K562 (cell line): ENCODE data around the gene SYT3. TPM values are rescaled to one million over a fixed set of nuclear protein-coding genes. Genes with fewer than 3 reads are reported as not detected.

Source experiments
- ATAC-seq: fragments of 200-7000 bp; cut with Tn5 transposase; 3 replicates; pipeline ENCODE4 v1.9.1; 2020; ENCODE audit warnings: moderate library complexity
- BruUV-seq: library from RNA; stranded (reverse); fragments of 400-500 nt; replicated peaks from 2 replicates; lab custom pipeline; 2021; lab: Mats Ljungman, UMichigan
- CTCF ChIA-PET: fragments of 300-600 bp; formaldehyde crosslinking; extraction: SDS; loops from one replicate; lab custom pipeline; 2021; ENCODE audit warnings: low intra/inter-chr PET ratio; lab: Yijun Ruan, JAX
- POLR2A ChIA-PET: fragments of 300-600, 350-650 bp; sonication (Branson Sonifier 250); formaldehyde crosslinking; extraction: SDS; loops from one replicate; lab custom pipeline; 2021; ENCODE audit warnings: antibody characterized with exemption, inconsistent platforms; lab: Yijun Ruan, JAX
- DNase-seq, 4 experiments: peaks; one replicate each; pipeline versions ENCODE4 v3.0.0 to v3.0.0-alpha.2; 2011 to 2018; ENCODE audit warnings: low spot score in 3 of 4, mixed read lengths in 3 of 4; ENCODE audit errors: extremely low read depth in 1 of 4
- FAIRE-seq: peaks from 2 replicates; lab custom pipeline; 2011; peaks lifted over from hg19 to GRCh38; lab: Jason Lieb, UNC
- H2AFZ ChIP-seq: 2 replicates; pipeline ENCODE4 v1.6.0; 2011; ENCODE audit warnings: low read depth, low read length, control low read depth, inconsistent platforms
- H3K27ac ChIP-seq: fragments of 200-600 bp; 3 replicates; pipeline ENCODE4 v1.8.0; 2011; ENCODE audit warnings: low read depth, mild to moderate bottlenecking, control low read depth, inconsistent platforms, low read length, moderate library complexity, mixed read lengths; ENCODE audit errors: extremely low read depth
- H3K27me3 ChIP-seq, 2 experiments: fragments of 300-600 bp in 1 of 2; 2 replicates in 1 of 2; 3 replicates in 1 of 2; pipeline versions ENCODE4 v1.6.0 to v1.8.0; 2011; ENCODE audit warnings: inconsistent platforms in 2 of 2, low read length in 2 of 2, mild to moderate bottlenecking in 1 of 2, mixed read lengths in 1 of 2, moderate library complexity in 1 of 2; ENCODE audit not compliant: control insufficient read depth in 2 of 2, insufficient read depth in 2 of 2
- H3K36me3 ChIP-seq: fragments of 300-600 bp; 3 replicates; pipeline ENCODE4 v1.8.0; 2011; ENCODE audit warnings: mild to moderate bottlenecking, low read length, inconsistent platforms; ENCODE audit not compliant: control insufficient read depth, insufficient read depth
- H3K4me1 ChIP-seq, 2 experiments: fragments of 200-600 bp in 1 of 2; replicated peaks in 1 of 2; 2 replicates in 1 of 2; 3 replicates in 1 of 2; pipeline versions ENCODE4 v1.5.1 to v1.8.0; 2011; ENCODE audit warnings: inconsistent platforms in 2 of 2, low read length in 2 of 2, mild to moderate bottlenecking in 1 of 2, mixed read lengths in 1 of 2, moderate library complexity in 1 of 2; ENCODE audit not compliant: control insufficient read depth in 2 of 2, insufficient read depth in 2 of 2
- H3K4me2 ChIP-seq: 2 replicates; pipeline ENCODE4 v1.6.1; 2011; ENCODE audit warnings: low read length, control low read depth, inconsistent platforms, mixed read lengths; ENCODE audit not compliant: insufficient read depth
- H3K4me3 ChIP-seq: fragments of 200-600 bp; sonication (generic), shearing (Covaris generic); 2 replicates; pipeline ENCODE4 v1.5.1; 2016; ENCODE audit warnings: control low read depth, inconsistent platforms
- H3K79me2 ChIP-seq: fragments of 200-600 bp; 3 replicates; pipeline ENCODE4 v1.8.0; 2011; ENCODE audit warnings: low read length, inconsistent platforms; ENCODE audit not compliant: control insufficient read depth, insufficient read depth
- H3K9ac ChIP-seq, 2 experiments: 2 replicates each; pipeline versions ENCODE4 v1.6.0 to v1.6.1; 2011; ENCODE audit warnings: low read depth in 2 of 2, low read length in 2 of 2, control low read depth in 1 of 2, inconsistent platforms in 1 of 2, mild to moderate bottlenecking in 1 of 2, mixed read lengths in 1 of 2; ENCODE audit not compliant: insufficient read depth in 1 of 2
- H3K9me1 ChIP-seq: one replicate; pipeline ENCODE4 v1.6.0; 2011; ENCODE audit warnings: inconsistent platforms, mild to moderate bottlenecking, low read length, moderate library complexity; ENCODE audit not compliant: control insufficient read depth, insufficient read depth
- H3K9me3 ChIP-seq: replicated peaks from 2 replicates; pipeline ENCODE4 v1.5.1; 2011; ENCODE audit warnings: low read depth, low read length, inconsistent platforms; ENCODE audit not compliant: control insufficient read depth, insufficient read depth
- H4K20me1 ChIP-seq: replicated peaks from 2 replicates; pipeline ENCODE4 v1.6.1; 2011; ENCODE audit warnings: low read length, inconsistent platforms, mixed read lengths; ENCODE audit not compliant: control insufficient read depth, insufficient read depth
- CREB3 ChIP-seq: fragments of 450-650 bp; conservative IDR thresholded peaks from 2 replicates; pipeline ENCODE4 v1.6.1; 2016; ENCODE audit warnings: missing genetic modification characterization, low read depth, mild to moderate bottlenecking, missing compliant biosample characterization, moderate library complexity
- DMBX1 ChIP-seq: fragments of 250-450 bp; sonication (Bioruptor Pico); IDR thresholded peaks from 2 replicates; pipeline ENCODE4 v1.8.0; 2022; ENCODE audit warnings: inconsistent platforms, mild to moderate bottlenecking, moderate library complexity, borderline replicate concordance
- DPF2 ChIP-seq: fragments of 450-650 bp; IDR thresholded peaks from 2 replicates; pipeline ENCODE4 v1.6.1; 2016
- GTF2E2 ChIP-seq: fragments of 200-800 bp; sonication (Bioruptor generic); IDR thresholded peaks from 2 replicates; pipeline ENCODE4 v1.6.1; 2016; ENCODE audit warnings: missing genetic modification characterization, missing compliant biosample characterization
- IRF9 ChIP-seq: fragments of 450-650 bp; IDR thresholded peaks from 2 replicates; pipeline ENCODE4 v1.6.1; 2016; ENCODE audit warnings: missing biosample characterization, missing genetic modification characterization
- LARP7 ChIP-seq: fragments of 450-650 bp; IDR thresholded peaks from 2 replicates; pipeline ENCODE4 v1.6.1; 2016
- MAX ChIP-seq: sonication (generic); formaldehyde crosslinking; IDR thresholded peaks from 2 replicates; pipeline ENCODE4 v1.9.0; 2022; ENCODE audit warnings: mild to moderate bottlenecking, missing genetic modification reagents
- MBD2 ChIP-seq: sonication (generic); IDR thresholded peaks from 2 replicates; pipeline ENCODE4 v1.6.1; 2016; ENCODE audit warnings: low read depth, borderline replicate concordance
- NR0B1 ChIP-seq: fragments of 450-650 bp; IDR thresholded peaks from one replicate; pipeline ENCODE4 v1.6.1; 2018; ENCODE audit warnings: mild to moderate bottlenecking, moderate library complexity; ENCODE audit not compliant: partially characterized antibody
- SMAD4 ChIP-seq: fragments of 250-450 bp; sonication (Bioruptor Pico); conservative IDR thresholded peaks from 2 replicates; pipeline ENCODE4 v1.8.0; 2021; ENCODE audit warnings: inconsistent platforms, mild to moderate bottlenecking, moderate library complexity
- THRA ChIP-seq: fragments of 450-650 bp; IDR thresholded peaks from 2 replicates; pipeline ENCODE4 v1.6.1; 2017; ENCODE audit warnings: mild to moderate bottlenecking, moderate library complexity
- TRIM28 ChIP-seq: fragments of 450-650 bp; IDR thresholded peaks from 2 replicates; pipeline ENCODE4 v1.6.1; 2017
- ZNF583 ChIP-seq: fragments of 250-450 bp; sonication (Bioruptor Pico); IDR thresholded peaks from 2 replicates; pipeline ENCODE4 v1.4.0; 2020
- in situ Hi-C: fragments of 300-500 bp; cut with MboI; formaldehyde crosslinking; loops from 4 replicates; pipeline ENCODE4 v1.15.0; 2018; ENCODE audit warnings: inconsistent platforms, mixed read lengths
- intact Hi-C: fragments of 100-400 bp; cut with micrococcal nuclease; formaldehyde crosslinking; loops from 2 replicates; pipeline ENCODE4 v1.14.2; 2022
- polyA plus RNA-seq, 8 experiments: library from polyadenylated mRNA; depleted of rRNA in 4 of 8; stranded (reverse) in 5 of 8; unstranded in 3 of 8; fragments of >200 nt; fragmentation: Nextera tagmentation in 2 of 8; fragmentation: Illumina TruSeq in 1 of 8; extraction: Ambion mirVana in 2 of 8; extraction: Trizol in 1 of 8; gene quantifications; 2 replicates each; pipeline versions ENCODE4 v1.2.1 to v1.2.3, GENCODE V29; 2011 to 2014; ENCODE audit warnings: inconsistent platforms in 1 of 8, missing spikeins in 1 of 8
- total RNA-seq, 7 experiments: library from RNA; depleted of rRNA in 6 of 7; stranded (reverse); fragments of >200 nt in 6 of 7; fragmentation: Illumina TruSeq in 2 of 7; extraction: Trizol in 2 of 7; gene quantifications; 2 replicates each; pipeline versions ENCODE4 v1.2.1 to v1.2.3, GENCODE V29; 2011 to 2021; ENCODE audit warnings: low replicate concordance in 1 of 7

Gene SYT3
- total and polyA plus RNA-seq, 9 of the 15 experiments (the other 6 are each of a cell fraction or from before 2014, with no cell fraction given), result 0.36 to 2.0 (median 0.54) TPM; not detected in 2

- no peak for DNase-seq
- Histone ChIP-seq H3K4me3 (no peak overlapping the region), H3K79me2 (peaks cover 14% of the 10 kb centered on the region; the same call in 2 of the 3 replicates), H3K27ac (no peak overlapping the region), H2AFZ (peak overlapping the region; percentile 69; the same call in 1 of the 2 replicates), H3K36me3 (no peaks in the 10 kb centered on the region), H3K4me2 (no peak overlapping the region), H3K9ac (no peak overlapping the region), H3K27me3 (no peaks in the 10 kb centered on the region; a peak in 1 of 5 replicates), H3K4me1 (peaks cover 23 to 36% of the 10 kb centered on the region in 2 experiments), H3K9me3 (no peaks in the 10 kb centered on the region), H4K20me1 (peaks cover 3% of the 10 kb centered on the region; the same call in 1 of the 2 replicates), H3K9me1 (no peaks in the 10 kb centered on the region)
- BruUV-seq, result no TSS peak
- ATAC-seq, result no peak
- in situ Hi-C loops, result no loop called here
- ChIA-PET CTCF (no interaction called here), POLR2A (no interaction called here)
- intact Hi-C loops, result loop anchor here (5.0 kb wide), 2 partner anchors 278 to 293 kb away; partner anchors contain the start of gene NR1H2
- peak; percentile 11 for FAIRE-seq
- TF ChIP-seq GTF2E2 (tag) (no peak), MBD2 (no peak), TRIM28 (peak; percentile 31; the same call in 1 of the 2 replicates), IRF9 (tag) (no peak), DMBX1 (0 out of 2 replicates have a peak, but pooled peaks have one; percentile 65), CREB3 (tag) (0 out of 2 replicates have a peak, but pooled peaks have one; percentile 50), ZNF583 (CRISPR knock-in tag) (0 out of 2 replicates have a peak, but pooled peaks have one; percentile 43), MAX (CRISPR knock-in tag) (0 out of 2 replicates have a peak, but pooled peaks have one; percentile 43), NR0B1 (no peak), SMAD4 (CRISPR knock-in tag) (0 out of 2 replicates have a peak, but pooled peaks have one; percentile 31), LARP7 (no peak), DPF2 (no peak), THRA (no peak)
Measured at GRCh38 chr19:50654882-50655281, 15.2 kb upstream of the SYT3 start.
